SIG-M5 treated with dmso at 0.1 percent for 504 hours (cell line): ENCODE data around the gene CRIP3.

Experiments
- DNase-seq: peaks from one replicate; lab custom pipeline; 2025; ENCODE audit not compliant: unreplicated experiment; lab: John Stamatoyannopoulos, UW

The CRIP3 gene

GRCh38 chr6:43290905-43291355 is 17.7 kb downstream of the CRIP3 start:
- DNase-seq: no peak

GRCh38 chr6:43290339-43290904 is 18.2 kb downstream of the CRIP3 start:
- DNase-seq: no peak

GRCh38 chr6:43287717-43288679 is 20.6 kb downstream of the CRIP3 start:
- no peak for DNase-seq

GRCh38 chr6:43286980-43287716 is 21.5 kb downstream of the CRIP3 start:
- DNase-seq: no peak

GRCh38 chr6:43286456-43286979 is 22.1 kb downstream of the CRIP3 start:
- no peak for DNase-seq

GRCh38 chr6:43285832-43286231 is 22.8 kb downstream of the CRIP3 start:
- DNase-seq: no peak

- no peak for DNase-seq
Measured at GRCh38 chr6:43284991-43285781, 23.4 kb downstream of the CRIP3 start.

- DNase-seq: no peak
Measured at GRCh38 chr6:43283905-43284304, 24.7 kb downstream of the CRIP3 start.

- DNase-seq: no peak
Measured at GRCh38 chr6:43283514-43283901, 25.1 kb downstream of the CRIP3 start.

- no peak for DNase-seq
Measured at GRCh38 chr6:43282636-43283513, 25.8 kb downstream of the CRIP3 start.

- DNase-seq: no peak
Measured at GRCh38 chr6:43282060-43282459, 26.6 kb downstream of the CRIP3 start.

- no peak for DNase-seq
Measured at GRCh38 chr6:43280234-43280633, 28.4 kb downstream of the CRIP3 start.

- no peak for DNase-seq
Measured at GRCh38 chr6:43278524-43279078, 30.0 kb downstream of the CRIP3 start.

- no peak for DNase-seq
Measured at GRCh38 chr6:43277643-43278523, 30.7 kb downstream of the CRIP3 start.

GRCh38 chr6:43277306-43277642 is 31.4 kb downstream of the CRIP3 start:
- DNase-seq: no peak

GRCh38 chr6:43276577-43277305 is 31.9 kb downstream of the CRIP3 start:
- DNase-seq: no peak

GRCh38 chr6:43275801-43276576 is 32.6 kb downstream of the CRIP3 start:
- DNase-seq: no peak
